ENCODE data around the gene KRT82. TPM values are rescaled to one million over a fixed set of nuclear protein-coding genes. Genes with fewer than 3 reads are reported as not detected.

Gene KRT82
- total RNA-seq, 1 donor from 2014 or later: not detected

DNA sequence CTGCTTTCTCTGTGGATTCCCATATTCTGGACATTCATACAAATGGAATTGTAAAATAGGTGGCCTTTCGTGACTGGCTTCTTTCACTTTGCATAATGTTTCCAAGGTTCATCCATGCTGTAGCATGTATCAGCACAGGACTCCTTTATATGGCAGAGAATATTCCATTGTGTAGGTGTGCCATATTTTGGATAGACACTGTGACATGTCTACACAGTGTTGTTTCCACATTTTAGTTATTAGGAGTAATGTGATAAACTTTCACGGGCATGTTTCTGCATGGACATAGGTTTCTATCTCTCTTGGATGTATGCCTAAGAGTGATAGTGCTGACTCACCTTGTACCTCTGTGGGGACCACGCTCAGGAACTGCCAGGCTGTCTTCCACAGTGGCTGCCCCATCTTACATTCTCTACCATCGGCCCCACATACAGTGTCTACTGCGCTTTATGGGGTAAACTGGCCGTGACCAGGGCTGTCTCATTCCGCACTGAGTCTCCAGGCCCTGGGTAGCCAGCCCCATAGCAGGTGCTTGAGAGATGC is 13.6 kb downstream of the KRT82 start:
- intact Hi-C loops (cut with DNase I): loop anchor here (5.0 kb wide), 1 partner anchor 115 kb away; no protein-coding TSS in a partner anchor
- DNase-seq (ENCODE audit: low spot score): peak; percentile 59

DNA sequence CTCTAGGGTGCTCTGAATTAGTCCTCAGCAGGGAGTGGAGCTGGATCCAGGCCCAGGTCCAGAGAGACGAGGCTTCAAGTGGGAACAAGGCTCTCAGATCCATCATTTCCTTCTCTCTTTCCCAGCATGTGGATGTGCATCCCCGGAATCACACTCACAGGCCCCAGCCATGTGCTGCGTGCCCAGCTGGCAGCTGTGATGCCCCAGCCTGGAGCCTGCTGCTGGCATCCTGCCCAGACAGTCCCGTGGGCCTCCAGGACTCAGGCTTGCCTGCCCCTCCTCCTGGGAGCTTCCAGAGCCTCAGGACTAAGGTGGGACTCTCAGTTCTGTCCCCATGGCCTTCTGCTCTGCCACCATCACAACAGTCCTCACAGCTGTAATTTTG is 14.5 kb downstream of the KRT82 start:
- intact Hi-C loops (cut with DNase I): loop anchor here (5.0 kb wide), 1 partner anchor 116 kb away; no protein-coding TSS in a partner anchor
- DNase-seq (ENCODE audit: low spot score): peak; percentile 86

DNA sequence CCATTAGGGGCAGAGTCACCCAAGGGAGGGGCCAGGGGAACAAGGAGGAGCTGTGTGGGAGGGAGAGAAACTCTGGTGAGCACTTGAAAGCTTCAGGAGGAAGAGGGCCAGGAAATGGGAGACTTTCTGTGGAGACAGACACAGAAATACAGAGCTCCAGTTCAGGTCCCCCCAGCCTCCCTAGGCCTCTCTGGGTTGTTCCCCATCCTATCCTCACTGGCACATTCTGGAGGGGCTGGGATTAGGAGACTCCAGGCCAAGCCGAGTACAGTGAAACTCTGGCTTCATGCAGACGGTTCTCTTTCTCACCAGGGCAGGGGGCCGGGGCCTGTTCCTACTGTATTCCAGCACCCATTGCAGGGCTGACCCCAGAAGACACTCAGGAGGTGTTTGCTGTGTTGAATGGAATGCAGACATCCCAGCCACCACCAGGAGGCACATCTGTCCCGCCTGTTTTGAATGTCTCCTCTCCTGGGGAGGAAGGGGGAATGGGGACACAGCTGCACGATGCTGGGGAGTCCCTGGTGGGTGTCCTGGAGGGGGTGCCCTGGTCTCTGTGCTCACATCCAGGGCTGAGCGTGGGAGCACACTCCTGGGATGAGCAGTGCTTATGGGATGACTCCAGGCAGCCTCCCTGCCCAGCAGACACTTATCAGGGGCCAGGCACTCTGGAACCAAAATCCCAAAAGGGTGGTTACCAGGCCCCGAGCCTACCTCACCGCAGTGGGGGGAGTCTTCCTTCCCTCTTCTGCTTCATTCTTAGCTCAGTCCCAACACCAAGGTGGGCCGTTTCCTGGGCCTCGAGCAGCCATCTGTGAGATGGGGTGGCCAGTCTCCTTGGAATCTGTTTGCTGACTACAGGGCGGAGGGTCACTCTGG is 15.2 kb downstream of the KRT82 start:
- DNase-seq (ENCODE audit: low spot score): peak; percentile 71
- intact Hi-C loops (cut with DNase I): loop anchor here (5.0 kb wide), 1 partner anchor 116 kb away; no protein-coding TSS in a partner anchor

GRCh38 chr12:52389313-52390207 is 16.6 kb downstream of the KRT82 start:
- intact Hi-C loops (cut with DNase I): loop anchor here (5.0 kb wide), 1 partner anchor 118 kb away; no protein-coding TSS in a partner anchor
- peak; percentile 75 for DNase-seq (ENCODE audit: low spot score)

DNA sequence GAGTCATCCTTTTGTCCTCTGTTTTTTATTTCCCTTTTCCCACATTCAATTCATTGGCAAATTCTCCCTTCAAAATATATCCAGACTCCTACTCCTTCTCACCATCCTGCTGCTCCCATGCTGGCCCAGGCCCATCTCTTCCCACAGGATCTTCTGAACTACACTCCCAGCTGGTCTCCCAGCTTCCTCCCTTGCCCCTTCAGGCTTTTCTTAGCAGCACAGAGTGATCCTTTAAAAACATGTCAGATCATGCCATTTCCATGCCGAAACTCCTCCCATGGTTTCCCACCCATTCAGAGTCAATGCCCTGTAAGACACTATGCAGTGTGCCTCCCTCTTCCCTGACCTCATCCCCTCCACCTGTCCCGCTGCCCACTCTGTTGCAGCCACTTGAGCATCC is 18.3 kb downstream of the KRT82 start:
- DNase-seq (ENCODE audit: low spot score): no peak
- intact Hi-C loops (cut with DNase I): no loop called here

DNA sequence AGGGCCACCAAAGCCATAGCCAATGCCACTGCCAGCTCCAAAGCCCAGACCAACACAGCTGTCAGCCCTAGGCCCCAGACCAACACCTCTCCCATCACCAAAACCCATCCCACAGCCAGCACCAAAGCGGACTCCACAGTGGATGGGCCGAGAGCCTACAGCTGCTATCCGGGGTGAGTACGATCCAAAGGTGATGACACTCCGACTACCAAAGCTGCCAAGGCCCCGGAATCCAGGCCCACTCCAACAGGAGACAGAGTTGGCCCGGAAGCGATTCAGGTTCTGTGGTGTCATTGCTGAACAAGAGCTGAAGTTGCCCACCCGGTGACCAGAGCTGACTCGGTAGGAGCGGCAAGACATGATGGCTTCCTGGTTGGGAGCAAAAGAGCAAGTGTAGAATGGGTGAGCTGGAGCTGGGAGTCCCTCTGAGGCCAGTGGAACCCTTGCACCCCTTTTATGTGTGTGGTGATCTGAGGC is 20.9 kb downstream of the KRT82 start, which contains the start of gene KRT84:
Gene KRT84, minus strand, starts transcription at position 427 of the 477 bp plus-strand sequence. Its CDS starts 67 bp downstream, at position 360.
- DNase-seq (ENCODE audit: low spot score): no peak
- intact Hi-C loops (cut with DNase I): no loop called here

DNA sequence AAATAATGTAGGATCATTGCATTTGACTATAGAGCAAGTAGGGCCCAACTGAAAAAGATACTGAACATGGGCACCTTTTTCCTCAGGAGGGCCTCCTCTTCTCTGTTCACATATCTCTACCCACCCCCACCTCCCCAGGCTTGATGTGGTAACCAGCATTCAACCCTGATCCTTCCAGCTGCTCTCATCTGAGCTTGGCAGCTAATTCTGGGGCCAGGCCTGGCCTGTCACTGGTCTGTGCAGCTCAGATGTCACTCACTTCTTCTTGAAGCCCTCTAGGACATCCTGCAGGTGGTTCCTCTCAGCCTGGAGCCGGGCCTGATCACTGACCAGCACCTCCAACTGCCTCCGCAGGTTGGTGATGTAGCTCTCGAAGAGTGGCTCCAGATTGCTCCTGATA is 22.8 kb downstream of the KRT82 start:
- no peak for DNase-seq (ENCODE audit: low spot score)
- intact Hi-C loops (cut with DNase I): loop anchor here (5.0 kb wide), 1 partner anchor 199 kb away; no protein-coding TSS in a partner anchor

- intact Hi-C loops (cut with DNase I): loop anchor here (5.0 kb wide), 1 partner anchor 199 kb away; no protein-coding TSS in a partner anchor
Observed at GRCh38 chr12:52382854-52383253, 23.3 kb downstream of the KRT82 start.

DNA sequence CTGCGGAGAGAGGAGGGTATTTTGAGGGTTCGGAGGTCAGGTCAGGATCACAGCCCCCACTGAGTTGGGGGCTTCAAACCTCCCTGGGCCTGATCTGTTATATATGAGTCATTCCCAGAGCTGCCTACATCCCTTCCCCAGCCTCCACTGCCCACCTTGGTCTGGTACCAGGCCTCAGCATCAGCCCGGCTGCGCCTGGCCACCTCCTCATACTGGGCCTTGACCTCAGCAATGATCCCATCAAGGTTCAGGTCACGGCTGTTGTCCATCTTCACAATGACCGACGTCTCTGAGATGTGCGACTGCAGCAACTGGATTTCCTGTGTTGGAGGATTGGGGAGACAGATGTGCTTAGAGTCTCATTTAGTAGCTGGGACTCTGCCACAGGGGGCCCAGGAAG is 24.9 kb downstream of the KRT82 start:
- no peak for DNase-seq (ENCODE audit: low spot score)
- intact Hi-C loops (cut with DNase I): loop anchor here (5.0 kb wide), 1 partner anchor 201 kb away; no protein-coding TSS in a partner anchor

More at GRCh38 chr12:52382854-52383253, 23.3 kb downstream of the KRT82 start:
- no peak for DNase-seq (ENCODE audit: low spot score)

GRCh38 chr12:52380271-52380694 is 25.9 kb downstream of the KRT82 start:
- intact Hi-C loops (cut with DNase I): loop anchor here (5.0 kb wide), 1 partner anchor 202 kb away; no protein-coding TSS in a partner anchor
- DNase-seq (ENCODE audit: low spot score): no peak

DNA sequence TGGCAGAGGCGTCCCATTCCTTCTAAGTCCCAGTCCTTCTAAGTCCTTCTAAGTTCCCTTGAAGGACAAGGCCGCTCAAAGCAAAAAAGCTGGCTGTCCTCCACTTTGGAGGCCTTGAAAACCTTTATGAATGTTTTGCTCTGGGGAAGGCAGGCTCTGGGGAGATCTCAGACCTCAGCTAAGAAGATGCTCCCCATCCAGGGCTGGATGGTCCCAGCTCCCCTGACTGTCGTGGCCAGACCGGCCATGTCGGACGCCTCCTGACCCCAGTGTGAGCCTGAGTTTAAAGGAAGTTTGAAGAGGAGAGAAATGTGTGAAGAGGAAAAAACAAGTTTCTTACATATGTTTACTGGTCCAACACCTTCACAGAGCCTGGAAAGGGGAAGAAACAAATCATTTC is 26.6 kb downstream of the KRT82 start:
- intact Hi-C loops (cut with DNase I): loop anchor here (10.0 kb wide), 1 partner anchor 605 kb away; no protein-coding TSS in a partner anchor
- DNase-seq (ENCODE audit: low spot score): no peak

DNA sequence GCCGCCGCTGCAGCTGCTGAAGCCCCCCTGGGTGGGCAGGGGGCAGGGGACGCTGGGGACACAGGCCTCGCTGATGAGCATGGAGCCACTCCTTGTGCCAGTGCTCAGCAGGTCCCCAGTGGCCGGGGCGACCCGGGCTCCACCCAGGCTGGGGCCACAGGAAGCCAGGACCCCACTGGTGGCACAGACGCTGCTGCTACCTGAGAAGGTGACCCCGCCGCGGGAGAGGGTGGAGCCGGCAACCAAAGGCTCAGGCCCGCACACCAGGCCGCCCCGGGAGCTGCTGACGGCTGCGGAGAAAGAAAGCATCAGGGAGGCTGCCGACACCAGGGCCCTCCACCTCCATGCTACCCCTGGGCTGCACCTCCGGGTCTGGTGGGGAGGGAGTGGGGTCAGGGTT is 28.0 kb downstream of the KRT82 start:
- no peak for DNase-seq (ENCODE audit: low spot score)
- intact Hi-C loops (cut with DNase I): loop anchor here (10.0 kb wide), 1 partner anchor 607 kb away; no protein-coding TSS in a partner anchor

DNA sequence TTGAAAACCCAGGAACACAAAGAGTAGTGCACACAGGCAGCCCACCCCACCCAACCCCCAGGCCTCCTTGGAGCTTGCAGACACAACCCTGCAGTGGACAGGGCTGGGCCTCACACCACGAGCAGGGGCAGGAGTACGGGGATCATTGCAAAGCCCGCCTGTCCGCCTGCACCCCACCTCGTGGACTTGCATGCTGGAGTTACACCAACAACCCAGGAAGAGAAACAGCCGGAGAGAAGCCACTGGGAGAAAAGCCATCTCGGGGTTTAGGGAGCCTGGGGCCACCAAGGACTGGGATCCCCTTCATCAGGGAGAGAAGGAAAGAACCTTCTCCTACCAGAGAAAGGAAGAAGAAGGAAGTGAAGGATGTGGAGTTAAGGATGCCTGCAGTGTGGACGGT is 28.9 kb downstream of the KRT82 start:
- DNase-seq (ENCODE audit: low spot score): no peak
- intact Hi-C loops (cut with DNase I): loop anchor here (10.0 kb wide), 1 partner anchor 608 kb away; no protein-coding TSS in a partner anchor

DNA sequence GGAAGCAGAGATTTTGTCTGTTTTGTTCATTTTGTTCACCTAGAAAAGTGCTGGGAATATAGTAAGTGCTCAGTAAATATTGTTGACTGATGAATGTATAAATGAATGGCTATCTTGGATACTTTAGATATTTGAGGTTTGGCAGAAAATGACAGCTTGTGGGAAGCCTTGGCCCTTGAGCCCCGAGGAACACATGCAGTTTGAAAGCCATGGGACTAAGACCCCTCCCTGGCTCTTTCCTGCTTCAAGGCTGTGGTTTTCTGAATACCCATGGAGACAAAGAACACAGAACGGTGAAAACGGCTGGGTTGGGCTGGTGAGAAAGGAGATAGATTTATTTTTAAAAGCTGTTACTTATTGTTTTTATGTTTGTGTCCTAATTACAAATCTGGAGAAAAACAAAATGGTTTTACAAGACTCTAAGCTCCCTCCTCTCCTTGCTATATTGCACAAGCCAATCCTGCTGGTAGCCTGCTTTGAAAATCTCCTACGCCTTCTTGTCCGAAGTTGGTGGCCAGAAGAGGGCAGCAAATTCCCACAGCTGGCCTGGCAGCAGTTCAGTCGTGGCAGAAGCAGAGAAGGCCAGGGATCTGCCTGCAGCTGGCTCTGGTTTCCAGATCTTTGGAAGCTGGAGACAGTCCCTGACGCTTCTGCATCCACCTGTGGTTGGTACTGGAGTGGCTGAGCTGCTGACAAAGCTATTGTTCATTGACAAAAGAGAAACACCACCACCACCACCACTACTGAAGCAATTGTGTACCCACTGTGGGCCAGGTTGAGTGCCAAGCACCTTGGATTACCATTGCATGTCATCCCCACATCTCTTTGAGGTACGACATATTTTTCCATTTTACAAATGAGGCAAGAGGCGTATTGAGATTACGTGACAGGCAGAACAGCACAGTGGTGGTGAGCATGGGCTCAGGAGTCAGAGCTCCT is 33.6 kb downstream of the KRT82 start:
- intact Hi-C loops (cut with DNase I): loop anchor here (1.0 to 10.0 kb wide), 3 partner anchors 134 to 612 kb away; no protein-coding TSS in a partner anchor
- DNase-seq (ENCODE audit: low spot score): peak; percentile 81

- peak; percentile 29 for DNase-seq (ENCODE audit: low spot score)
- intact Hi-C loops (cut with DNase I): loop anchor here (1.0 to 10.0 kb wide), 3 partner anchors 135 to 613 kb away; no protein-coding TSS in a partner anchor
Observed at GRCh38 chr12:52371716-52372115, 34.4 kb downstream of the KRT82 start.

GRCh38 chr12:52370926-52371608 is 35.1 kb downstream of the KRT82 start:
- intact Hi-C loops (cut with DNase I): loop anchor here (10.0 kb wide), 1 partner anchor 614 kb away; no protein-coding TSS in a partner anchor
- DNase-seq (ENCODE audit: low spot score): peak; percentile 65

DNA sequence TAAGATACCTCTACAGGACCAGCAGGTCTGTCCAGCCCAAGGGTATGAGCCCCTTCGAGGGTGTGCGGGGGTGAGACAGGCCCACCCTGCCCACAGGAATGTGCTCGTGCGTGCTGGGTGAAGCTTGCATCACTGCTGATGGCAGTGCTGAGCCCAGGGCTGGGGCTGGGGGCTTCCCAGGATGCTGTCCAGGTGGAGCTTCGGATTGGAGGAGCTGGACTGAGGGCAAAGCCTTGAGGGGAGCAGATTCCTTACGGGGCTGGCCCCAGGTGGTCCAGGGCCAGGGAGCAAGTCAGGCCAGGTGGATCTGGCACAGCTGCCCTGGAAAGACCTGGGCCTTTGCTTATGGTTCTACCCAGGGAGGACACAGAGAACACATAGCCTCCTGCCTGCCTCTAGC is 36.3 kb downstream of the KRT82 start:
- DNase-seq (ENCODE audit: low spot score): peak; percentile 68
- intact Hi-C loops (cut with DNase I): loop anchor here (10.0 kb wide), 1 partner anchor 615 kb away; no protein-coding TSS in a partner anchor

Measured in cardiac septum (tissue), 1 donor.